EH (cell line): ENCODE data around the gene DPEP1.
"Not testable (repeated sequence)": the region's sequence is repeated elsewhere in the genome, so short reads cannot be mapped to it uniquely, and the experiment has no call there.

Experiments
- DNase-seq: peaks from one replicate; pipeline ENCODE4 v3.0.0-alpha.2; 2015; ENCODE audit warnings: low read depth

Gene DPEP1

DNA sequence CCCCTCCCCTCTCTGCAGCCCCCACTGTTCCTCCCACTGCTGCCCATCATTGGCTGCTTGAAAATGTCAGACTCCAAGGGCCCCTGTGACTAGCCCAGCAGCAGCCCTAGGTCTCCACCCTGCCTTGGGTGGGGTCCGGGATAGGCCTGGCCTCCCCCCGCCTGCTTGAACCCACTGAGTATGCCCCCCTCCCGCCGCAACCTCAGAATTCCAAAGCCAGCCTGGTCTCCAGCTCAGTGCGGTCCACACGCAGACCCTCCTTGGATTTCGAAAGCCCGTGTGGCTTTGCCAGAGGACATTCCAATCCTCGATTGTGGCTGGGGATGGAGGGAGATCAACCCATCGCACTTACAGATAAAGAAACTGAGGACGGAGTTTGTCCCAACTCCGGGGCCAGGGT, 6.4 kb downstream of the DPEP1 start:
- DNase-seq = no peak

DNA sequence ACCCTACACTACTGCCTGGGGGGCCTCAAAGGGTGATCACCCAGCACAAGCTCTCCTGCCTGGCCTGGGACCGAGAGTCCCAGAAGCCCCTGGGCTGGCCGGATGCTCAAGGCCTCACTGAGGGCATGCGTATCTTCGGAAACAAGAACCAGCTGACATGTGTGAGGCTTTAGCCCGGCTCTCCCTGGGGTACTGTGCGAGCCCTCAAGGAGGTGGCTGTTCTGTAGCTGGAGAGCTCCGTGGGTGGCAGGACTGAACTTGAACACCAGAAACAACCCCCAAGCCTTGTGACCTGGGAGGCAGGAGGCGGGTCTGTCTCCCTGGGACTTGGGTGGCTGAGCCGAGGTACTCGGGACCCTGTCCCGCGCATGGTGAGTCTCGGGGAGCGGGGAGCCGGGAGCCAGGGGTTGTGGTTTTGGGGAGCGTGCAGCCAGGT, 7.0 kb downstream of the DPEP1 start:
- no peak for DNase-seq

DNA sequence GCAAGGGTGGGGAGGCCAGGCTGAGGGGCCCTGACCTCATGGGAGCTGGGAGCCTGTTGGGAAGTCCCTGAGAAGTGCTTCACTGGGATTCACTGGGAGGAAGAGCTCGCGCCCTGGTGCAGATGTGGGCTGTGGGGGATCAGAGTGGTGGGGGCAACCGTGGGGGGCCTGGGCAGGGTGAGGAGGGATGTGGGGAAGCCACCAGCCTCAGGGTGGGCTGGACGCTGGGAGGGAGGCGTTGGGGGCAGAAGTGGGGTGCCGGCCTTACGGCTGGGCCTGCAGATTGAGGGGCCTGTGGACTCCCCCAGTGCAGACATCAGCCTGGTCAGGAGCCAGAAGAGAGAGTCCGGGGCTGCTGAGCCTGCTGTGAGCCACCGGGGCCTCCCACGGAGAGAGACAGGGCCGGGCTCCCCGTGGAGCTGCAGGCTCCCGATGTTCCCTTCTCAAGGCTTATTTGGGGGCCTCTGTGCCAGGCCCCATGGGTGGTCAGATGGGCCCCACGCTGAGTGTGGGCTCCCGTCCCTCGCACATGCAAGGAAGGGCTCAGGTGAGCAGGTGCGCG, 7.8 kb downstream of the DPEP1 start:
- DNase-seq = no peak

DNA sequence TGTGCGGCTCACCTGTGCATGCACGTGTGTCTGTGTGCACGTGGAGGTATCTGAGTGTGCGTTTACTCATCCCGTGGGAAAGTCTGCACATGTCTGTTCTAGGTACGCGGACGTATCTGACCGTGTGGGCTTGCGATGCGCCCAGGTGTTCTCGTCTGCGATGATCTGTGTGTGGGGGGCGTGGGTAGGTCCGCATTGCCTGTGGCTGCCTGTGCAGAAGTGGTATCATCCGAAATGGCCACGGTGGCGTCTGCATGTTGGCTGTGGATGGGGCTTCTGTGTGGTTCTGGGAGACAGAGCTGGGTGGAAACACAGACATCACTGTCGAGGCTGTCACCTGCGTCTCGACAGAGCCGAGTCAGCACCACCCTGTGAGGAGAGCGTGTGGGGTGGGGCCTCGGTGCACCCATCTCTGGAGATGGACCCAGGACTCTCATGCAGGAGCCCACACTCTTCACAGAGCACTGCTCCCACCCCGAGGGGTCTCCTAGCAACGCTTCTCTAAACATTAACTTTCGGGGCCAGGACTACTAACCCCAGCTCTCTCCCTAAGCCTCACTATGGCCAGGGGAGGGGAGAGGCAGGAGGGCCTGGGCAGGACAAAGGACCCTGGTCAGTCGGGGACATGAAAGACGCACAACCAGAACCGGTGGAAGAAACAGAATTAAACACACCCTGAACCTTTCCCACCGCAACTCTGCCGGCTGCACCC, 8.4 kb downstream of the DPEP1 start:
- no peak for DNase-seq

DNA sequence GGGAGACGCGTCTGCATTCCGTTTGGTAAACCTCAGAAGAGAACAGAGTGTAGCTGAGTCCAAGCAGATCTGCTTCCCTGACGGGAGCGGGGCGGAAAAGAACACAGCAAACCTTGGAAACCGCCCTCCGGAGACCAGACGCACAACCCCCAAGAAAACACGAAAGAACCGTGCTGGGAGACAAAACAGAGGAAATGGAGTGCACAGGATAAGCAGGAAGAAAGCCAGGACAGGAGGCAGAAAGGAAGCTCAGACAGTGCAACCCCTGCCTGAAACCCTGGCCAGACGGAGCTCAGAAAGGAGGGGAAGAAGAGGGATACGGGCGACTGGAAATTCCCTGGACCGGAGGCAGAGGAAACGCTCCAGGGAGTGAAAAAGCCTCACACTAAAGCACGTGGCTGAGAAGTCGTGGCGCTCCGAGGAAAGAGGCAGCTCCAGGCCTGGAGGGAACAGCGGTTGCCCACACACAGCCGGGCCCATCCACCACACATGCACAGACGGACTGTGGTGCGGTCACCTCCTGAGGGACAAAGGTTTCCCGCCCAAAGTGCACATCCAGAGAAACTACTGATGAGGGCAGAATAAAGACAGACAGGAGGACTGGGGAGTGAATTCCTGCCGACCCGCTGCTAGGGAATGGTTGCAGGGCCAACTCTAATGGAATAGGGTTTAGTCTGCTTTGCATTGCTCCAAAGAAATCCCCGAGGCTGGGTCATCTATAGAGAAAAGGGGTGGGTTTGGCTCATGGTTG, 10.2 kb downstream of the DPEP1 start:
- DNase-seq = peak; percentile 34

DNA sequence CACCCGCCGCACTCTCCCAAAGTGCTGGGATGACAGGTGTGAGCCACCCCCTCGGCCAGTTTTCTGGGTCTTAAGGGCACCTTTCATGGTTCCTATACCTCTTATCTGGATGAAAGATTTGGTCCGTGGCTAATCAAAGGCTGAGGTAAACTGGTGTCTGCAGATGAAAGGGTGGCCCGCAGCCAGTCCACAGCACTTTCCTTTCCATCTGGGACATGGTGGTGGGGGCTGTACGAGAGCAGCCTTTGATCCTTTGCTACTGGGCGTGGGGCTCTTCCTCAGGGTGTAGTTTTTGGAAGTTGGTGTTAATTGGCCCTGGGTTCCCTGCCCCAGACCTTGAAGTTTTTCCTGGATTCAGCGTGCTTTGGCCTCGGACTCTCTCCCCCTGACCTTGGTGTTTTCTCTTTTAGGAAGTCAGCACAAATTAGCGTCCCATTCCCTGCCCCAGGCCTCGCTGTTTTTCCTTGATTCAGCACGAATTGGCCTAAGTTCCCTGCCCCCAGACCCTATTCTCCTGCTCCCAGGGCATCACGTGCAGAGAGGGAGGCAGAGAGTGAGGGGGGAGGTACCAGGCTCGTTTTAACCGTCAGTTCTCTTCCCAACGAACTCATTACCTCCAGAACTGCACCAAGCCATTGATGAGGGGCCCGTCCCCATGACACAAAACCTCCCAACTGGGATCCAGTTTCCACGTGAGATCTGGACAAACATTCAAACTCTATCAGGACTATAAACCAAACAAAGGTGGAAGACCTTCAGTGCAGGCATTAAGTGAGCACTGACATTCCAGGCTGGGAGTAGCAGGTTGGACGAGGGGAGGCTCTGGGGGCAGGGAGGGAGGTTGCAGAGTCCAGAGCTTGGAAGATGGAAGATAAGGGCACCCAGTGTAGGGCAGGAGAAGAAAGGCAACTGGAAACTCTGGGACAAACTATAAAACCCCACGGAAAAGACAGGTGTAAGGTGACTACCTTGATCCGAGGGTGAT, 11.6 kb downstream of the DPEP1 start:
- DNase-seq = no peak

DNA sequence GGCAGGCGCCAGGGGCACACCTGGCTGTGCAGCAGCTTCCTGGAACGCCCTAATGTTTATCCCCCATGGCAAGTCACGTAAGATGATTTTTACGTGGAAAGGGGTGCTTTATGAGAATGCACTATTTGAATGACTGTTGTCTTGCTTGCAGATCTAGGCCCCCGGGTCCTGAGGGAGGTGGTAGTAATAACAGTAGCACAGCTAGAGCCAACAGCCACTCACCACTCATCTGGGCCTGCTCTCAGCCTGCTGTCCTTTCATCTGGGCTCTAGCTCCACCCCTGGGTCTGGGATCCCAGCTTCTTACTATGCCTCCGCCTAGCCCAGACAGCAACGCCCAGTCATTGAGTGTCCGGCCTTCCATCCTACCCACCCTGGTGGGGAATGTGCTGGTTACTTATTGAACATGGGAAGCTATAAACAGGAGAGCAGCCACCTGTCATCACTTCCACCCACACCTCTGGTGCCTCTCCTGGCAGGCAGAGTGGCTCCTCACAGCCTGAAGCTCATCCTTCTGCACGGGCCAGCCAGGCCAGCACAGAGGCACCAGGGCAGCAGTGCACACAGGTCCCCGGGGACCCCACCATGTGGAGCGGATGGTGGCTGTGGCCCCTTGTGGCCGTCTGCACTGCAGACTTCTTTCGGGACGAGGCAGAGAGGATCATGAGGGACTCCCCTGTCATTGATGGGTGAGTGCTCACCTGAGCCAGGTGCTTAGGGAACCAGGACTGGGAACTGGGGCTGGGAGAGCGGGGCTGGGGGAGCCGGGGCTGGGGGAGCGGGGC, 16.6 kb downstream of the DPEP1 start:
- no peak for DNase-seq

DNA sequence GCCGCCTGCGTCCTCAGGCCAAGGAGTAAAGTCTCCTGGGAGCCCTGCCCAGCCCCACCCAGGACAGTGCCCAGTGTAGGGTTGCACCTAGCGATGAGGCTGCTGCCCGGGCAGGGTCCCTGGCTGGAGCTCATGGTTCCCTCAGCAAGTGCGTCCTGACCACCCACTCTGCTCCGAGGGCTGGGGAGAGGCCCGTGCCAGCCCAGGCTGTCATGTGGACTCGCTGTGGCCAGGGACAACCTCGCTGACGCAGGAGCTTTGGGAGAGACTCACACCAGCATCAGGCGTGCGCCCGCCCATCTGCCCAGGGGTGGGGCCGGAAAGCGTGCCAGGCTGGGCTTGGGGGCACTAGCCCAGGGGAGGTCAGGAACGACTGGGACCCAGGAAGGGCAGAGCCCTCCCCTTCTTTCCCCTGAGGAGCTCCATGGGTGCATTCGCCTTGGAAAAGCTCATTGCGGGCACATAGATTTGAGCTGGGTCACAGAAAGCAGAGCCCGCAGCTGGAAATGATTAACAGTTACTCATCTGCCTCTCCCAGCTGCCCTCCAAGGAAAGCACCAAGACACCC, 19.7 kb downstream of the DPEP1 start:
- peak; percentile 92 for DNase-seq

DNA sequence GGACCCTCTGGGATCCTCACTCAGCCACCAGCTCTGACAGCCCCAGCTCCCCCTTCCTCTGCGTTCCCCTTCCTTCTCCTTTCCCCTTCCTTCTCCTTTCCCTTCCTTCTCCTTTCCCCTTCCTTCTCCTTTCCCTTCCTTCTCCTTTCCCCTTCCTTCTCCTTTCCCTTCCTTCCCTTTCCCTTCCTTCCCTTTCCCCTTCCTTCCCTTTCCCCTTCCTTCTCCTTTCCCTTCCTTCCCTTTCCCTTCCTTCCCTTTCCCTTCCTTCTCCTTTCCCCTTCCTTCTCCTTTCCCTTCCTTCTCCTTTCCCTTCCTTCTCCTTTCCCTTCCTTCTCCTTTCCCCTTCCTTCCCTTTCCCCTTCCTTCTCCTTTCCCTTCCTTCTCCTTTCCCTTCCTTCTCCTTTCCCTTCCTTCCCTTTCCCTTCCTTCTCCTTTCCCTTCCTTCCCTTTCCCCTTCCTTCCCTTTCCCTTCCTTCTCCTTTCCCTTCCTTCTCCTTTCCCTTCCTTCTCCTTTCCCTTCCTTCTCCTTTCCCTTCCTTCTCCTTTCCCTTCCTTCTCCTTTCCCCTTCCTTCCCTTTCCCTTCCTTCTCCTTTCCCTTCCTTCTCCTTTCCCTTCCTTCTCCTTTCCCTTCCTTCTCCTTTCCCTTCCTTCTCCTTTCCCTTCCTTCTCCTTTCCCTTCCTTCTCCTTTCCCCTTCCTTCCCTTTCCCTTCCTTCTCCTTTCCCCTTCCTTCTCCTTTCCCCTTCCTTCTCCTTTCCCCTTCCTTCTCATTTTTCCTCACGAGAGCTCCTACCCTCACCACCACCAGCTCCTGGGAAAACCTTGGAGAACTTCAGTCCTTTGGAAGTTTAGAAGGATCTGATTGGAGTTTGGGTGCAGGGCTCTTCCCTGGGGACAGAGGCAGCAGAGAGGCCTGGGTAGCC, 21.3 kb downstream of the DPEP1 start:
- not testable (repeated sequence) for DNase-seq

DNA sequence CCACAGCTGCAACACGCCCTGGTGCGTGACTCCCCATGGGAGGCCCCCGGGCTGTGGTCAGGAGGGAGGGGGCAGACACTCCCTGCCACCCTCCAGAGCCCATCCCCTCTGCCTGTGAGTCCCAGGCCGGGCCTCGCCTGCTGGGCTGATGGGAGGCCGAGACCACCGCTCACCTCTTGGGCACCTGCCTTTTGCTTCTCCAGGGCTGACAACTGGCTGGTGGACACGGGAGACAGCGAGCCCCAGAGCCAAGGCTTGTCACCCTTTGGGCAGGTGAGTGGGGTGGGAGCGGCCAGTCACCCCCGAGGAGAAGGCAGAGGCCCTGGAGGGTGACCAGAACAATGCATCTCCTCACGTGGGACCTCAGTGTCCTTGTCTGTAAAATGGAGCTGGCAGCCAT, 23.2 kb downstream of the DPEP1 start:
- DNase-seq = no peak

DNA sequence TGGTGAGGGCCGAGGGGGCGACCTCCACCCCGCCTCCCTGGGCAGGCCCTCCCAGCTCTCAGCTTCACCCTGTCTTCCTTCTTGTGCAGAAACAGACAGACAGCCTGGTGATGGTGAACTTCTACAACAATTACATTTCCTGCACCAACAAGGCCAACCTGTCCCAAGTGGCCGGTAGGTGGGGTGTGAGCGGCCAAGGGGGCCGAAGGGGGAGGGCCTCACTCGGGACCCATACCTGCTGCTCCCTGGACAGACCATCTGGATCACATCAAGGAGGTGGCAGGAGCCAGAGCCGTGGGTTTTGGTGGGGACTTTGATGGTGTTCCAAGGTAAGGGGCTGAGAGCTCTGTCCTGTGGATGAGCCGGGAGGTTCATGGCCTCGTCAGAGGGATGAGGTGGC, 23.9 kb downstream of the DPEP1 start:
- no peak for DNase-seq

DNA sequence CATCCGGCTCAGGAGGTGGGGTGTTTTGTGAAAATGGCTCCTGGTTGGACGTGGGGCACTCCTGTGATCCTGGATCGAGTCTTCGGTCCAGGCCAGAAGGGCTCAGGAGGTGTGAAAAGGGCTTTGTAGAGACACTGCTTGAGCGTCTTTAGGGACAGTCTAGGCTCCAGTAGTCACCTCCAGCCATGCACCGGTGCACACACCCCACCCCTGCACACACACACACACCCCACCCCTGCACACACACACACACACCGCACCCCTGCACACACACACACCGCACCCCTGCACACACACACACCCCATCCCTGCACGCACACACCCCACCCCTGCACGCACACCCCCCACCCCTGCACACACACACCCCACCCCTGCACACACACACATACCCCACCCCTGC, 25.0 kb downstream of the DPEP1 start:
- DNase-seq = no peak

DNA sequence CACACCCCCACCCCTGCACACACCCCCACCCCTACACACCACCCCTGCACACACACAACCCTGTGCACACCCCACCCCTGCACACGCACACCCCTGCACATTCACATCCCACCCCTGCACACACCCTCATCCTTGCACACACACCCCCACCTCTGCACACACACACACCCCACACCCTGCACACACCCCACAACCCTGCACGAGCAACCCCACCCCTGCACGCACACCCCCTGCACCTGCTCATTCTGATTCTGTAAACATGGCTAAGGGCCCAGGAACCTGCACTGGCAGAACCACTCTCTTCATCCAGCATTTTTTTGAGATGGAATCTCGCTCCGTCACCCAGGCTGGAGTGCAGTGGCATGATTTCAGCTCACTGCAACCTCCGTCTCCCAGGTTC, 25.9 kb downstream of the DPEP1 start:
- no peak for DNase-seq

DNA sequence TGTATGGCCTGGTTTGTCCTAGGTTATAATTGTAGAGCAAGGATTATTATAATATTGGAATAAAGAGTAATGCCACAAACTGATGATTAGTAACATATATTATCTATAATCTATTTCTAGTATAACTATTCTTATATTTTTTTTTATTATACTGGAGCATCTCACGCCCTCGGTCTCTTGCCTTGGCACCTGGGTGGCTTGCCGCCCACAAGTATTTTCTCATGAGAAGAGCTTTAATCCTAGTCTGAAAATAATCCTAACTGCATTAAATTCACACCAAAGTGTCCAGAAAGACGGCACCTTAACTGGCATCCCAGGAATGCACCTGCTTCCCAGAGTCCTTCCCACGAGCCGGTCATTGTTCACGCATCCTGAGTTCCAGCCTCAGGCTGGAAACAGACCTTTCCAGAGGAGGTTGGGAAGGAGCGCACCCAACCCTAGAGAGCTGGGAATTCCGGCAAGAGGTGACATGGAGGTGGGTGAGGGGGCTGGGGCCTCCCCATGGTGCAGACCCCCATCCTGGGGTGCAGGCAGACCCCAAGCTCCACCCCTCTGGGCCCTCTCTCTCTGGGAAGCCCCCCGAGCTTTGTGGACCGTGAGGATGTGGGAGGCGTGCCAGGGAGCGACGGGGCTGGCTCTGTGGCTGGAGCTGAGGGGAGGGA, 28.1 kb downstream of the DPEP1 start:
- no peak for DNase-seq

DNA sequence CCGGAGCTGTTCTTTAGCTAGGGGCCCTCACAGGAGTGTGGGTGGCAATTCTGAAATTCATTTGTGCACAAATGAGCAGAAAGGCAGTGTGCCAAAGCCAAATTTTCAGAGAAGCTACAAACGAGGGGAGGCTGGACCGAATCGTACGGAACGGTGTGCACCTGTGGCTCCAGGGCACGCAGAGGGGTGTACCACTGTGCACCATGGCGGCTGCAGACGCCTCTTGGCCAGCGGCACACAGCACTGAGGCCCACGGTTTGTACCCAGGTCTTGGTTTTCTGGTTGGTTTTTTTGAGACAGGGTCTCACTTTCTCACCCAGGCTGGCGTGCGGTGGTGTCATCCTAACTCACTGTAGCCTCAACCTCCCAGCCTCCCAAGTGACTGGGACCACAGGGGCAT, 29.1 kb downstream of the DPEP1 start:
- DNase-seq = no peak

DNA sequence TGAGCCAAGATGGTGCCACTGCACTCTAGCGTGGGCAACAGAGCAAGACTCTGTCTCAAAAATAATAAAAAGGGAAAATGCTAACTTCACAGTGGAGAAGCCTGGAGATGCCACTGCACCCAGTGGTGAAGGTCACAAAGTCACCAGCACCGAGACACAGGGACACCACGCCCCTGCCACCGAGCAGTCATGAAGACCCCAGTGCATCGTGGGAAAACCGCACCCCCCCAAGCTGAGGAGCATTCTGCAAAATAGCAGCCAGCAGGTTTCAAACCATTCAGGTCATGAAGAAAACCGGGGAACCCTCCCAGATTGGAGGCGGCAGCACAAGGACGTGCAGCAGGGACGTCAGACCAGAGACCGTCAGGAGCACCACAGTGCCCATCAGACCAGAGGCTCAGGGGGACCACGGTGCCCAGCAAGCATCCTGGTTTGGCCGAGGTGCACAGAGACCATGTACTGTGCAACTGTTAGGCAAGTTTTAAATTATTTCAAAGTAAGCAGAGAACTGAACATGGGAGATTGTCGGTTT, 30.4 kb downstream of the DPEP1 start:
- no peak for DNase-seq

DNA sequence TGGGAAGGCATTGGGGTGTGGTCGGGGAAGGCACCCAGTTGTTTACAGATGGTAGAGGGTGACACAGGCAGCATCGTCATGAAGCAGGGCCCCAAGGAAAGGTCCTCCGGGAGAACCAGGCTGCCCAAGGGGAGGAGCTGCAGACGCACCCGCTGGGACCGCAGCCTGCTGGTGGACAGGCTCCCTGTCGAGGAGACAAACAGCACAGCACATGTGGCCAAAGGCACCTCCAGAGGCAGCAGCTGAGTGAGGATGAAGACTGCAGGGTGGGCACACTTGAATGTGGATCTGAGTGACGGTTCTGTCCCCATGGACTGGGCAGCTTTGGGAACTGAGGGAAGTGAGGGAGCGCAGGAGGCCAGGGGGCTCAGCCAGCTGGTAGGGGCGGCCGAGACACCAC, 31.7 kb downstream of the DPEP1 start:
- DNase-seq = no peak

DNA sequence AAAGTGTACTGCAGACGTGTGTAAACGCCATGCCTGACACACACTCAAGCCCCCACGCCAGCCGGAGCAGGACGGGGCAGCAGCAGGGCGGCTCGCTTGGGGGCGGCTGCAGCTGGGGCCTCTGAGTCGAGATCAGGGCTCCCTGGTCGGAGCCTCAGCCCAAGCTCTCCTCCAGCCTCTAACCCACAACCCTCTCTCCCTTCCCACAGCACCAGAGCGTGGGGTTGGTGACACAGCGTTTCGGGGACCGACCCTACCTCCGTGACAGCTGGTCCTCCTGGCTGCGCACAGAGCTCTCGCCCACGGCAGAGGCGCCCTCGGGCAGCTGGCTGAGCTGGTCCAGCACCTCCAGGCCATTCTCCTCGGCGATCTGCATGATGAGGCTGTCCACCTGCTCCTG, 32.8 kb downstream of the DPEP1 start:
- no peak for DNase-seq

DNA sequence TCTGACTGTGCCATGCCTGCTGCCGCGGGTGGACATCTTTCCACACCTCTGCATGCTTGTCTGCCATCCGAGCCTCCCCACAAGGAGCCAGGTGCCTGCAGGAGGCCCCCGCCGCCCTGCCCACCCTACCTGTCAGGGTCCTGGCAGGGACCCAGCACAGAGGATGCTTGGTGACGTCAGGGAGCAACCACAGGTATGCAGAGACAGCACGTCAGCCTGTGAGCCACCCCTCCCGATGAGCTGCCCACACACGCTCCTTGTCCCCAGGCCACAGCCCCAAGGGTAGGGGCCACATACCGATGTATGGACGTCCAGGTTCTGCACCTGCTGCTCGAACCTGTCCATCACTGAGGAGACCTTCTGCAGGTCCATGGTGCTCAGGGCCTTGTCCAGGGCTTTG, 33.5 kb downstream of the DPEP1 start:
- no peak for DNase-seq
